ENCODE measurements around the gene GJD3.

Gene GJD3

DNA sequence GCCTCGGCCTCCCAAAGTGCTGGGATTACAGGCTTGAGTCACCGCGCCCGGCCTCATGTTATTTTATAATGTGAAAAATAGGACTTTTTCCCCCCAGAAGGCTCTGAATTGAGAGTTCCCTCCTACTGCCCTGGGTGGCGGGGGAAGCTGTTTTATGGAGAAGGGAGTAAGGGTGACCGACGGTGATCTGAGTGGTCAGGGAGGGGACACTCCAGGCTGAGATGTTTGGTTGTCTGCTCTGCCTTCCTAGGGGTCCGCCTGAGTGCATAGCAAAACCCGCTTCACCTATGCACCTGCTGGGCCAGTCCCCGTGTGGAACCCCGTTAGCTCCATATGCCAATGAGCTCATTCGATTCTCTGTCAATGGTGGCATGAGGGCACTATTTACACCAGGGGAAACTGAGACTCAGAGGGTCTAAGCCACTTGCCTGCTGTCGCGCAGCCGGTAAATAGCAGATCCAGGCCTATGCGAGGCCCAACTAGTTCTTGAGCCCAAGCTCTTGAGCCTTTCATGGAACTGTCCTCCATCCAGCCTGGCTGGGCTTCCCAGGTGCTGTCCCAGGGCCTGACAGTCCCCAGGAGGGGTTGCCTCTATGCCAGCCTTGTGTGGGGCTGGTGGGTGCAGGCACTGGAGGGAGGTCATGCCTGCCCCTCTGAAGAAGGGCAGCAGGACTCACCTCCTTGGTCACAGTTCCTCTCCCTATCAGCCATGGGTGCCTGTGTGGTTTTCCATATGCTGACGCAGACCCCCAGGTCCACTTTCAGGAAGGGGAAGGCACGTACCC is 1.7 kb upstream of the GJD3 start:
- TF ChIP-seq CTCF (conservative IDR thresholded peaks at IDR 0.05; ENCODE audit: low read length) = no peak
- DNase-seq (ENCODE audit: low read depth) = no peak
- H3K4me3 ChIP-seq (ENCODE audit: low read length) = no peak overlapping the region

DNA sequence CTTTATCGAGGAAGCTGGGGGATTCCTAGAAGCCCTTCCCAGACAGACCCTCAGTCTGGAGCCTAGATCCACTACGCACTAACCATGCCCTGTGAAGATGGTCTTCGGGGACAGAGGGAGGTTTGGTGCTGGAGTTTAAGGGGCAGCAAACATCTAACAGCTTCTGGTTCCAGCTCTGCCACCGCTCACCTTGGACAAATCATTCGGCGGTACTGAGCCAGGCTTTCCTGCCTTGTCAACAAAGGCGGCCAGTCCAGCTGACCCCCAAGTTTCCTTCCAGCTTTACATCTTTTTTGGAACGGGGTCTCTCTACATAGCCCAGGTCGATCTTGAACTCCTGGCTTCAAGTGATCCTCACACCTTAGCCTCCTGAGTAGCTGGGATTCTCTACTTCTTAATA is 369 bp upstream of the GJD3 start:
- H3K4me3 ChIP-seq (ENCODE audit: low read length) = peak overlapping the region; percentile 63
- TF ChIP-seq CTCF (conservative IDR thresholded peaks at IDR 0.05; ENCODE audit: low read length) = no peak
- no peak for DNase-seq (ENCODE audit: low read depth)

- H3K4me3 ChIP-seq (ENCODE audit: low read length) = peak overlapping the region; percentile 63
- no peak for TF ChIP-seq CTCF (conservative IDR thresholded peaks at IDR 0.05; ENCODE audit: low read length)
- DNase-seq (ENCODE audit: low read depth) = peak; percentile 34
Measured at GRCh38 chr17:40363111-40363827, 1.3 kb downstream of the GJD3 start.

GRCh38 chr17:40362696-40363110 is 1.8 kb downstream of the GJD3 start:
- peak overlapping the region; percentile 63 for H3K4me3 ChIP-seq (ENCODE audit: low read length)
- peak; percentile 73 for DNase-seq (ENCODE audit: low read depth)

GRCh38 chr17:40361925-40362695 is 2.4 kb downstream of the GJD3 start:
- DNase-seq (ENCODE audit: low read depth) = no peak
- H3K4me3 ChIP-seq (ENCODE audit: low read length) = peak overlapping the region; percentile 44
- TF ChIP-seq CTCF (conservative IDR thresholded peaks at IDR 0.05; ENCODE audit: low read length) = no peak

More at GRCh38 chr17:40362696-40363110, 1.8 kb downstream of the GJD3 start:
- peak; percentile 58 for TF ChIP-seq CTCF (conservative IDR thresholded peaks at IDR 0.05; ENCODE audit: low read length)

DNA sequence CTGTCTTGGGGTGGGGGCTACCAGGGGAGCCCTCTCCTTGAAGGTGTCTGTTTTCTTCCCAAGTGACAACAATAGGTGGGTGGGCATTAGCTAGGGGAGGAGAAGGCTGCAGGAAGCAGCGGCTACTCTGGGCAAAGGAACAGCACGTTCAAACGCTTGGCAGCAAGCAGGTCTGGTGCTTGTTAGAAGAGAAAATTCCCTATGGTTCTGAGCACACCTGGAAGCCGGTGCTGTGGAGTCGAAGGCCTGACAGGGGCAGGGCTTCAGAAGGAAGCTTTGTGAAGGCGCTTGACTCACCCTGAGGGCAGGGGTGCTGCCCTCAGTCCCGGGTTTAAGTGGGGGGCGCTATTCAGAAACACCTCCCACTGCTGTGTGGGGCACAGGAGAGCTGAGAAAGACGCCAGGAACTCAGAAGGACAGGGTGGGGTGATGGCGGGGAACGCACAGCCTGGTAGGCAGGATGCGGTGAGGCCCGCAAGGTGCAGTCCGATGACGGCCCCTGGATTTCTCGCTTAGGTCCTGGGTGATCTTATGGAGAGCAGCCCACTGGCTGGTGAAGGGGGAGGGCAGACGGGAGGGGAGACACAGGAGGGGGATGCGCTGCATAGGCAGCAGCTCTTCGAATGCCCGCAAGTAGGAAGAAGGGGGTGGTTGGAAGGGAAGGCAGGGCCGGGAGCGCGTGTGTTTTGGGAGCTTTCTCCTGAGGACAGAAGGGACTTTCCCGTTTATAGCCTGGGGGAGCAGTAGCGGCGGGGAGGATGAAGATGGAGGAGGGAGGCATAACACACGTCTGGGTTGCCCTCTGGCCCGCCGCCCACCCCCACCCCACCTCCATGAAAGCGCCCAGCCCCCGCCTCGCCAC is 3.2 kb downstream of the GJD3 start:
- TF ChIP-seq CTCF (conservative IDR thresholded peaks at IDR 0.05; ENCODE audit: low read length) = no peak
- no peak for DNase-seq (ENCODE audit: low read depth)
- no peak overlapping the region for H3K4me3 ChIP-seq (ENCODE audit: low read length)

Data from AG10803 (cell line).